HepG2 (cell line): ENCODE data around the gene POPDC2. TPM values are rescaled to one million over a fixed set of nuclear protein-coding genes. Genes with fewer than 3 reads are reported as not detected.

Experiments used
- ARID5B ChIP-seq: IDR thresholded peaks from 2 replicates; pipeline ENCODE4 v1.4.0; 2020; ENCODE audit warnings: mild to moderate bottlenecking, missing genetic modification reagents
- EHMT2 ChIP-seq: fragments of 200-600 bp; sonication (generic); IDR thresholded peaks from 2 replicates; pipeline ENCODE4 v1.7.0; 2017; ENCODE audit warnings: antibody characterized with exemption, low read depth, low read length, borderline replicate concordance
- FOXA3 ChIP-seq: IDR thresholded peaks from 2 replicates; pipeline ENCODE4 v1.6.1; 2016; ENCODE audit warnings: missing genetic modification reagents, missing compliant biosample characterization
- FOXP4 ChIP-seq: sonication (generic); formaldehyde crosslinking; IDR thresholded peaks from 2 replicates; pipeline ENCODE4 v1.4.0; 2020; ENCODE audit warnings: missing genetic modification reagents
- HNF4A ChIP-seq: sonication (generic); formaldehyde crosslinking; IDR thresholded peaks from 2 replicates; pipeline ENCODE4 v1.4.0; 2020; ENCODE audit warnings: missing genetic modification reagents
- KDM6A ChIP-seq: IDR thresholded peaks from 2 replicates; pipeline ENCODE4 v1.6.1; 2016; ENCODE audit warnings: low read depth
- MAX ChIP-seq: IDR thresholded peaks from 2 replicates; pipeline ENCODE4 v1.6.1; 2012; ENCODE audit warnings: inconsistent platforms
- MED1 ChIP-seq: sonication (generic); formaldehyde crosslinking; IDR thresholded peaks from 2 replicates; pipeline ENCODE4 v1.4.0; 2020; ENCODE audit warnings: missing genetic modification reagents
- PAXIP1 ChIP-seq: sonication (generic); formaldehyde crosslinking; conservative IDR thresholded peaks from 2 replicates; pipeline ENCODE4 v1.4.0; 2020; ENCODE audit warnings: mild to moderate bottlenecking, missing genetic modification reagents, moderate library complexity
- RFXAP ChIP-seq: sonication (generic); formaldehyde crosslinking; IDR thresholded peaks from 2 replicates; pipeline ENCODE4 v1.4.0; 2020; ENCODE audit warnings: missing genetic modification reagents, borderline replicate concordance
- SRY ChIP-seq: sonication (generic); formaldehyde crosslinking; IDR thresholded peaks from 2 replicates; pipeline ENCODE4 v1.8.0; 2022; ENCODE audit warnings: mild to moderate bottlenecking, missing genetic modification reagents
- ZNF12 ChIP-seq: sonication (generic); formaldehyde crosslinking; IDR thresholded peaks from 2 replicates; pipeline ENCODE4 v1.5.0; 2020; ENCODE audit warnings: missing genetic modification reagents
- ZNF770 ChIP-seq: sonication (generic); formaldehyde crosslinking; IDR thresholded peaks from 2 replicates; pipeline ENCODE4 v1.5.0; 2020; ENCODE audit warnings: mild to moderate bottlenecking, missing genetic modification reagents
- polyA plus RNA-seq, 8 experiments: library from polyadenylated mRNA; depleted of rRNA in 3 of 8; stranded (reverse) in 7 of 8; unstranded in 1 of 8; fragments of >200 nt; fragmentation: Illumina TruSeq in 4 of 8; extraction: Trizol in 4 of 8; gene quantifications; 2 replicates each; pipeline versions ENCODE4 v1.2.1 to v1.2.3, GENCODE V29; 2011 to 2016; ENCODE audit warnings: low read depth in 4 of 8, missing spikeins in 1 of 8, mixed read lengths in 1 of 8; ENCODE audit not compliant: insufficient read depth in 1 of 8
- total RNA-seq, 5 experiments: library from RNA; depleted of rRNA; stranded (reverse); fragments of >200 nt; fragmentation: Illumina TruSeq; extraction: Trizol; gene quantifications; 2 replicates each; pipeline ENCODE4 v1.2.3, GENCODE V29; 2016; ENCODE audit warnings: low read depth in 1 of 5

POPDC2 gene
- total and polyA plus RNA-seq, 2 of the 13 experiments (the other 11 are each of a cell fraction or from before 2014, with no cell fraction given): 0.18 to 0.58 TPM

- TF ChIP-seq FOXP4 (CRISPR knock-in tag): 0 out of 2 replicates have a peak, but pooled peaks have one; percentile 15
- no peak for TF ChIP-seq SRY (CRISPR knock-in tag)
- TF ChIP-seq RFXAP: no peak
- TF ChIP-seq PAXIP1 (CRISPR knock-in tag): peak; percentile 74
- 0 out of 2 replicates have a peak, but pooled peaks have one; percentile 13 for TF ChIP-seq FOXA3 (CRISPR knock-in tag)
- TF ChIP-seq ARID5B (CRISPR knock-in tag): peak; percentile 23; the same call in 1 of the 2 replicates
- TF ChIP-seq ZNF770 (CRISPR knock-in tag): peak; percentile 72; the same call in 1 of the 2 replicates
- TF ChIP-seq HNF4A (CRISPR knock-in tag): peak; percentile 80
- peak; percentile 42; the same call in 1 of the 2 replicates for TF ChIP-seq EHMT2
- 0 out of 2 replicates have a peak, but pooled peaks have one; percentile 17 for TF ChIP-seq MED1
- TF ChIP-seq KDM6A (CRISPR knock-in tag): peak; percentile 56
- TF ChIP-seq ZNF12 (CRISPR knock-in tag): 0 out of 2 replicates have a peak, but pooled peaks have one; percentile 26
- TF ChIP-seq MAX: 0 out of 2 replicates have a peak, but pooled peaks have one; percentile 18
Measured at GRCh38 chr3:119645813-119646212, 14.6 kb downstream of the POPDC2 start (continued).
